ENCODE results near the gene QPCTL. TPM values are rescaled to one million over a fixed set of nuclear protein-coding genes. Genes with fewer than 3 reads are reported as not detected.
"Not testable (repeated sequence)": the region's sequence is repeated elsewhere in the genome, so short reads cannot be mapped to it uniquely, and the experiment has no call there.

The QPCTL gene
- total RNA-seq, 1 donor from 2014 or later: 19.3 TPM

GRCh38 chr19:45676851-45677263 lies 15.6 kb upstream of the QPCTL start:
- H3K4me3 ChIP-seq (ENCODE audit: low read depth, low read length): peak overlapping the region; percentile 56
- DNase-seq (ENCODE audit: low read depth): no peak
- TF ChIP-seq, protein P1, sequence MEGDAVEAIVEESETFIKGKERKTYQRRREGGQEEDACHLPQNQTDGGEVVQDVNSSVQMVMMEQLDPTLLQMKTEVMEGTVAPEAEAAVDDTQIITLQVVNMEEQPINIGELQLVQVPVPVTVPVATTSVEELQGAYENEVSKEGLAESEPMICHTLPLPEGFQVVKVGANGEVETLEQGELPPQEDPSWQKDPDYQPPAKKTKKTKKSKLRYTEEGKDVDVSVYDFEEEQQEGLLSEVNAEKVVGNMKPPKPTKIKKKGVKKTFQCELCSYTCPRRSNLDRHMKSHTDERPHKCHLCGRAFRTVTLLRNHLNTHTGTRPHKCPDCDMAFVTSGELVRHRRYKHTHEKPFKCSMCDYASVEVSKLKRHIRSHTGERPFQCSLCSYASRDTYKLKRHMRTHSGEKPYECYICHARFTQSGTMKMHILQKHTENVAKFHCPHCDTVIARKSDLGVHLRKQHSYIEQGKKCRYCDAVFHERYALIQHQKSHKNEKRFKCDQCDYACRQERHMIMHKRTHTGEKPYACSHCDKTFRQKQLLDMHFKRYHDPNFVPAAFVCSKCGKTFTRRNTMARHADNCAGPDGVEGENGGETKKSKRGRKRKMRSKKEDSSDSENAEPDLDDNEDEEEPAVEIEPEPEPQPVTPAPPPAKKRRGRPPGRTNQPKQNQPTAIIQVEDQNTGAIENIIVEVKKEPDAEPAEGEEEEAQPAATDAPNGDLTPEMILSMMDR (conservative IDR thresholded peaks at IDR 0.05; ENCODE audit: low read depth, low read length): no peak

DNA sequence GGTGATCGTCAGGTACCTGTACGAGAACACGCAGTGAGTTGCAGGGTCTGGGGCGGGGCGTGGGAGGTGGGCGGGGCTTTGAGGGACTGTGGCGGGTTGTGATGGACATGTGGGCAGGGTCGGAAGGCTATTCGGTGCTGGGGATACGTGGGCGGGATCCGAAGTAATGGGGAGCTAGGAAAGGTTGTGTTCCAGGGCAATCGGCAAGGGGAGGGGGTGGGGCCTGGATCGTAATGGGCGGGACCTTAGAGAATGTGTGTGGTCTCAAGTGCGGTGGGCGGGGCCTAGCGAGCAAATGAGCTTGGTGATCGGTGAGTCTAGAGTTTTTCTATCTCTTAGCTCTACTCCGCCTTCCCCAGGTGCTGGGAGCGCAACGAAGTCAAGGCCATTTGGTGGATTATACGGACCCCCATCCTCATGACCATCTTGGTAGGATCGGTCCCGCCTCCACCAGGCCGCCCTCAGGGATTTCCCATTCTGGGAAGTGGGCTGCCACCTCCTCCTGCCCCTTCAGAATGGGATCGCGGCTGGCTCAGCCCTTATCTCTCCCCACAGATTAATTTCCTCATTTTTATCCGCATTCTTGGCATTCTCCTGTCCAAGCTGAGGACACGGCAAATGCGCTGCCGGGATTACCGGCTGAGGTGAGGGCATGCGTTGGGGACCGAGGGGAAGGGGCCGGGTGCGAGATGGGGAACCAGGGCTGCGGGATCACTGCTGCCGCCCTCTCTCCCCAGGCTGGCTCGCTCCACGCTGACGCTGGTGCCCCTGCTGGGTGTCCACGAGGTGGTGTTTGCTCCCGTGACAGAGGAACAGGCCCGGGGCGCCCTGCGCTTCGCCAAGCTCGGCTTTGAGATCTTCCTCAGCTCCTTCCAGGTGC lies 14.9 kb upstream of the QPCTL start:
- H3K4me3 ChIP-seq (ENCODE audit: low read depth, low read length): peak overlapping the region; percentile 56
- TF ChIP-seq, protein P1 (conservative IDR thresholded peaks at IDR 0.05; ENCODE audit: low read depth, low read length): no peak
- peak; percentile 59 for DNase-seq (ENCODE audit: low read depth)

DNA sequence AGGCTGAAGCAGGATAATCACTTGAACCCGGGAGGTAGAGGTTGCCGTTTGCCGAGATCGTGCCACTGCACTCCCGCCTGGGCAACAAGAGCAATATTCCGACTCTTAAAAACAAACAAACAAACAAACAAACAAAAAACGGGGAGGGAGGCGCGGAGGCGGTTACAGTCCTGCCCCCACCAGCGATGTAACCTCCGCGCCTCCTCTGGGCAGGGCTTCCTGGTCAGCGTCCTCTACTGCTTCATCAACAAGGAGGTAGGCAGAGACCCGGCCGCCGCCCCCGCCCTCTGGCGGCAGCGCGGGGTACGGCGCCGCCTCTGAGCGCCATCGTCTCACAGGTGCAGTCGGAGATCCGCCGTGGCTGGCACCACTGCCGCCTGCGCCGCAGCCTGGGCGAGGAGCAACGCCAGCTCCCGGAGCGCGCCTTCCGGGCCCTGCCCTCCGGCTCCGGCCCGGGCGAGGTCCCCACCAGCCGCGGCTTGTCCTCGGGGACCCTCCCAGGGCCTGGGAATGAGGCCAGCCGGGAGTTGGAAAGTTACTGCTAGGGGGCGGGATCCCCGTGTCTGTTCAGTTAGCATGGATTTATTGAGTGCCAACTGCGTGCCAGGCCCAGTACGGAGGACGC lies 11.0 kb upstream of the QPCTL start:
- TF ChIP-seq, protein P1 (conservative IDR thresholded peaks at IDR 0.05; ENCODE audit: low read depth, low read length): peak; percentile 86
- DNase-seq (ENCODE audit: low read depth): no peak
- peak overlapping the region; percentile 54 for H3K4me3 ChIP-seq (ENCODE audit: low read depth, low read length)

GRCh38 chr19:45682117-45682516 lies 10.3 kb upstream of the QPCTL start:
- TF ChIP-seq, protein P1 (conservative IDR thresholded peaks at IDR 0.05; ENCODE audit: low read depth, low read length): no peak
- H3K4me3 ChIP-seq (ENCODE audit: low read depth, low read length): peak overlapping the region; percentile 54
- DNase-seq (ENCODE audit: low read depth): no peak

DNA sequence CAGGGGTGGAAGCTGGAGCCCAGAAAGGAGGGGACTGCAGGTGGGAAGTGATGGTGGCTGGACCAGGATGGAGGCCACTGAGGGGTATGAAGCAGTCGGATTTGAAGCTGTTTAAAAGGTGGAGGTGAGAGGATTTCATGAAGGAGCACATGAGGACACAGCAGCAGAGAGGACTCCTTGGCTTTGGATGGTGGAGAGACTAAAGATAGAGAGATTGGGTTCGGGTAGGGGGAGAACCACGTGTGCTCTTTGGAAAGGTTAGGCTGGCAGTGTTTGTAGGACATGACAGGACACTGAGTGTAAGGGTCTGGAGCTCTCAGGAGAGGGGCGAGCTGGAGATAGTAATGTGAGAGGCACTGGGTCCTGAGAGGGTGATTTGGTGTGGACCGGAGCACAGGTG lies 9.6 kb upstream of the QPCTL start:
- TF ChIP-seq, protein P1 (conservative IDR thresholded peaks at IDR 0.05; ENCODE audit: low read depth, low read length): no peak
- DNase-seq (ENCODE audit: low read depth): no peak
- H3K4me3 ChIP-seq (ENCODE audit: low read depth, low read length): no peak overlapping the region

- H3K4me3 ChIP-seq (ENCODE audit: low read depth, low read length); DNase-seq (ENCODE audit: low read depth): not testable (repeated sequence)
Observed at GRCh38 chr19:45685045-45685444, 7.4 kb upstream of the QPCTL start.

GRCh38 chr19:45687599-45687998 lies 4.9 kb upstream of the QPCTL start:
- no peak for DNase-seq (ENCODE audit: low read depth)
- TF ChIP-seq, protein P1 (conservative IDR thresholded peaks at IDR 0.05; ENCODE audit: low read depth, low read length): no peak
- H3K4me3 ChIP-seq (ENCODE audit: low read depth, low read length): no peak overlapping the region
